HepG2 (cell line): ENCODE measurements around the gene BABAM2.

Experiments
- ELF4 ChIP-seq: sonication (generic); formaldehyde crosslinking; IDR thresholded peaks from 2 replicates; pipeline ENCODE4 v1.5.0; 2020; ENCODE audit warnings: missing genetic modification reagents, mild to moderate bottlenecking, moderate library complexity, borderline replicate concordance
- YY1 ChIP-seq: IDR thresholded peaks from 2 replicates; pipeline ENCODE4 v1.6.1; 2011; ENCODE audit warnings: low read length, low read depth, moderate library complexity, mild to moderate bottlenecking; ENCODE audit not compliant: insufficient read depth, insufficient replicate concordance

DNA sequence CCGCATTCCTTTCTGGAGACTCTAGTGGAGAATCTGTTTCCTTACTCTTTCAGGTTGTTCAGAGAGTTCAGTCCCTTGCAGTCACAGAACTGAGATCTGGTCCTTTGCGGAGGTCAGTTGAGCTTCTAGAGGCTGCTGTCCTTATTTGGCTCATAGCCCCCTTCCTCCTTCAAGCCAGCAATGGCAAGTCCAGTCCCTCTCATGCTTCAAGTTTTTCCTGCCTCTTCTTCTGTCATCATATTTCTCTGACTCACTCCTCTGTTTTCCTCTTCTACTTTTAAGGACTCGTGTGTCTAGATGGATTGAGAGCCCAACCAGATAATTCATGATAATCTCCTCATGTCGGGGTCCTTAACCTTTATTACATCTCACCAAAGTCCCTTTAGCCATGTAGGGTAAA lies 328.6 kb downstream of the BABAM2 start:
- TF ChIP-seq ELF4 (CRISPR knock-in tag), result no peak
- no peak for TF ChIP-seq YY1
